Stimulated activated naive CD4-positive, alpha-beta T cell treated with Interleukin-2 at 50 U/mL for 16 hours (primary cell): ENCODE results near the gene TP53TG3.
"Not testable (repeated sequence)": the region's sequence is repeated elsewhere in the genome, so short reads cannot be mapped to it uniquely, and the experiment has no call there.

Experiments
- DNase-seq: peaks from one replicate; lab custom pipeline; 2025; lab: John Stamatoyannopoulos, UW

The TP53TG3 gene, protein sequence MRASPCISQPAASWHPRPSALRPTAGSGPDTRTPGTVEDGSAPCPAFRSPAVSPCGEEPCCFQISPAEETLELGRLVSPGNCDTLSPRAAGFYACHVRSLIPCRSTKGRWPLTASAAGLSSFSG

DNA sequence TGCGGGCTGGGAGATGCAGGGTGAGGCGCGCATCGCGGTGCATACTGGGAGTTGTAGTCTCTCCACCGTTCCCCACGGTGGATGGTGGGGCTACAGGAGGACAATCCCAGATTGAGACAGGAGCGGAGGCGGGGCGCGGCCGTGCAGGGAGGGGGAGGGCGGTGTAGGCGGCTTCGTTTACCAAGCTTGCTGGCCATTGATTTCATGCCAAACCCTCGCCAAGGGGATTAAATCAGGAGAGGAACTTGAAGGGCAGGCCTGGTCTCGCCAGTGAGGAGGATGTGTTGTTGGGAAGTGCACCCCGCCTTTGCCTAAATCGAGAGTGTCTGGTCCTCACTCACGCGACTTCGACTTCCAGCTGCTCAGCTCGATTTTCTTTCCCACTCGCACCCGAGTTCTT is at the start of gene TP53TG3:
Gene TP53TG3, minus strand, starts transcription at position 101 of the 400 bp plus-strand sequence. Its CDS starts 68 bp downstream, at position 33.
- DNase-seq: not testable (repeated sequence)

DNA sequence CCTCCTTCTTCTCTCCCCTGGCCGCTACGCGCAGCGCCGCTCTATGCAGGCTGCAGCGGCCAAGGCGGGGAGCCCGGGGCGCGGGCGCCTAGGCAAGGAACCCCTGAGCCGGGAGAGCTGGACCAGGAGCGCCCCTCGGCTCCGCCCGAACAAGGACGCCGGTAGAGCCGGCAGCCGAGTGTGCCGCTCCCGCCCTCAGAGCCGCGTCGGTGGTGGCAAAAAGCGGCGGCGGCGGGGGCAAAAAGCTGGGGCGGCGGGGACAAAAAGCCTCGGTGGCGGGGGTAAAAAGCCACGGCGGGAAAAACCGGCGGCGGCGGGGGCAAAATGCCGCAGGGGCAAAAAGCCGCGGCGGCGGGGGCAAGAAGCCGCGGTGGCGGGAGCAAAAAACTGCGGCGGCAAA is 25.1 kb downstream of the TP53TG3 start:
- DNase-seq: not testable (repeated sequence)

DNA sequence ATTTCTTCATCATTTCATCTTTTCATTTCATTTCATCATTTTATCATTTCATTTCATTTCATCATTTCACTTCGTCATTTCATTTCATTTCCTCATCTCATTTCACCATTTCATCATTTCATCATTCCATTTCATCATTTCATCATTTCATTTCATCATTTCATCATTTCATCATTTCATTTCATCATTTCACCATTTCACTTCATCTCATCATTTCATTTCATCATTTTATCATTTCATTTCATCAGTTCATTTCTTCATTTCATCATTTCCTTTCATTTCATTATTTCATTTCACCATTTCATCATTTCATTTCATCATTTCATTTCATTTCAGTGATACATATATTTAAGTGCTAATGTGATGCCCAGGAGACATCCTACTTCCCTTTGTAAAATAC is 28.4 kb downstream of the TP53TG3 start:
- not testable (repeated sequence) for DNase-seq

DNA sequence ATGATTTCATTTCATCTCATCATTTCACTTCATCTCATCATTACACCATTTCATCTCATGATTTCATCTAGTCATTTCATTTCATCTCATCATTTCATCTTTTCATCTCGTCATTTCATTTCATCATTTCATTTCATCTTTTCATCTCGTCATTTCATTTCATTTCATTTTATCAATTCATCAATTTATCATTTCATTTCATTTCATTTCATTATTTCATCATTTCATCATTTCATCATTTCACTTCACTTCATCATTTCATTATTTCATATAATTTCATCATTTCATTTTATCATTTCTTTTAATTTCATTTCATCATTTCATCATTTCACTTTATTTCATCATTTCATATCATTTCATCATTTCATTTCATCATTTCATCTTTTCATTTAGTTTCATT is 29.2 kb downstream of the TP53TG3 start:
- not testable (repeated sequence) for DNase-seq

DNA sequence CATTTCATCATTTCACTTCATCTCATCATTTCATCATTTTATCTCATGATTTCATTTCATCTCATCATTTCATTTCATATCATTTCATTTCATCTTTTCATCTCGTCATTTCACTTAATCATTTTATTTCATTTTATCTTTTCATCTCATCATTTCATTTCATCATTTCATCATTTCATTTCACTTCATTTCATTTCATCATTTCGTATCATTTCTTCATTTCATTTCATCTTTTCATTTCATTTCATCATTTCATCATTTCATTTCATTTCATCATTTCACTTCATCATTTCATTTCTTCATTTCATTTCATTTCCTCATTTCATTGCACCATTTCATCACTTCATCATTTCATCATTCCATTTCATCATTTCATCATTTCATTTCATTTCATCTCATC is 29.8 kb downstream of the TP53TG3 start:
- DNase-seq: not testable (repeated sequence)

DNA sequence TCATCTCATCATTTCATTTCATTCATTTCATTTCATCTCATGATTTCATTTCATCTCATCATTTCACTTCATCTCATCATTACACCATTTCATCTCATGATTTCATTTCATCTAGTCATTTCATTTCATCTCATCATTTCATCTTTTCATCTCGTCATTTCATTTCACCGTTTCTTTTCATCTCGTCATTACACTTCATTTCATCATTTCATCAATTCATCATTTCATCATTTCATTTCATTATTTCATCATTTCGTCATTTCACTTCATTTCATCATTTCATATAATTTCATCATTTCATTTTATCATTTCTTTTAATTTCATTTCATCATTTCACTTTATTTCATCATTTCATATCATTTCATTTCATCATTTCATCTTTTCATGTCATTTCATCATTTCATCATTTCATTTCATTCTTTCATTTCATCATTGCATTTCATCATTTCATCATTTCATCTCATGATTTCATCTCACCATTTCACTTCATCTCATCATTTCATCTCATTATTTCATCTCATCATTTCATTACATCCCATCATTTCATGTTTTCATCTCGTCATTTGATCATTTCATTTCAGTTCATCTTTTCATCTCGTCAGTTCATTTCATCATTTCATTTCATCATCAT is 30.6 kb downstream of the TP53TG3 start:
- DNase-seq: not testable (repeated sequence)

DNA sequence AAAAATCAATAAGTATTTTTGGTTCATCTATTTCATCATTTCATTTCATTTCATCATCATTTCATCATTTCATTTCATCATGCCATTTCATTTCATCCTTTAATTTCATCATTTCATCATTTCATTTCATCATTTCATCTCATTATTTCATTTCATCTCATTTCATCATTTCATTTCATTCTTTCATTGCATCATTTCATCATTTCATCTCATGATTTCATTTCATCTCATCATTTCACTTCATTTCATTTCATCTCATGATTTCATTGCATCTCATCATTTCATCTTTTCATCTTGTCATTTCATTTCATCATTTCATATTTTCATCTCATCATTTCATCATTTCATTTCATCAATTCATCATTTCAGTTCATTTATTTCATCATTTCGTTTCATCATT is 31.2 kb downstream of the TP53TG3 start:
- DNase-seq: not testable (repeated sequence)

DNA sequence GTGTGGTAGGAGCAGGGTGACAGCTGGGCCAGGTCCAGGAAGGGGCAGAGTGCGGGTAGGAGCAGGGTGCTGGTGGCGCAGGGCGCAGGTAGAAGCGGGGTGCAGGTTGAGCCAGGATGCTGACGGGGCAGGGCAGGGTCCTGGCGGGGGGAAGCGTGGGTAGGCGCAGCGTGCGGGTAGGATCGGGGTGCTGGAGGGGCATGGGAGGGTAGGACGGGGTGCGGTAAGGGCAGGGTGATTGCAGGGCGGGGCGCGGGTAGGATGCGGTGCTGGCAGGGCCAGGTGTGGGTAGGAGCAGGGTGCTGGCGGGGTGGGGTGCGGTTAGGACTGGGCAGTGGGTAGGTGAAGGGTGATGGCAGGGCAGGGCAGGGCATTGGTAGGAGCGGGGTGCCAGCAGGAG is 38.4 kb downstream of the TP53TG3 start:
- DNase-seq: not testable (repeated sequence)

DNA sequence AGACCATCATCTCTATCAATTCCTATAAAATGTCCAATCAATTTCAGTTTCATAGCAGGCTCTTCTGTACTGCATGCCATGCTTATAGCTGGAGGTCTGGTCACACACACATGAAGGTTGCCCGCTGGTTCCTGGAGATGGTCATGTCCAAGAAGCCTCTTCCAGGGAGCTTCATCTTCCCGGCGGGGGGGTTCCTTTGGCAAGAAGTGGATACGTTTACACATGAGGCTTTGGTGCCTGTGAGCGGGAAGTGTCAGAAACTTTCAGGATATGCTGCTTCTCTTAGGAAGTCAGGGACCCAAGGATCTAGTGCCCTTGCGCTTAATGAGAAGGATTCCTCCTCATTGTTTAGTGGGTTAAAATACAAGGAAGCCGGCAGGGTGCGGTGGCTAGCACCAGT is 43.9 kb downstream of the TP53TG3 start:
- DNase-seq: not testable (repeated sequence)
